Type B pancreatic cell (in vitro differentiated cells): ENCODE results near the gene SOHLH1. TPM values are rescaled to one million over a fixed set of nuclear protein-coding genes. Genes with fewer than 3 reads are reported as not detected.
"Not testable (repeated sequence)": the region's sequence is repeated elsewhere in the genome, so short reads cannot be mapped to it uniquely, and the experiment has no call there.

Source experiments
- DNase-seq: peaks from one replicate; pipeline ENCODE4 v3.0.0; 2021; ENCODE audit warnings: mixed read lengths; ENCODE audit not compliant: unreplicated experiment; ENCODE audit errors: extremely low spot score
- H3K27ac Mint-ChIP-seq: 2 replicates; pipeline ENCODE4 v1.8.0; 2021; ENCODE audit warnings: mild to moderate bottlenecking, mixed read lengths
- H3K27me3 Mint-ChIP-seq: 2 replicates; pipeline ENCODE4 v1.8.0; 2021; ENCODE audit warnings: mixed read lengths
- H3K36me3 Mint-ChIP-seq: 2 replicates; pipeline ENCODE4 v1.8.0; 2021; ENCODE audit warnings: mixed read lengths
- H3K4me1 Mint-ChIP-seq: one replicate; pipeline ENCODE4 v1.8.0; 2021; ENCODE audit warnings: mixed read lengths; ENCODE audit not compliant: unreplicated experiment
- H3K4me3 Mint-ChIP-seq: 2 replicates; pipeline ENCODE4 v1.8.0; 2021; ENCODE audit warnings: mild to moderate bottlenecking, mixed read lengths
- H3K9me3 Mint-ChIP-seq: 2 replicates; pipeline ENCODE4 v1.8.0; 2021; ENCODE audit warnings: mixed read lengths
- total RNA-seq: library from RNA; stranded (reverse); gene quantifications from 2 replicates; pipeline ENCODE4 v1.2.1, GENCODE V29; 2021; ENCODE audit warnings: low replicate concordance
- TF ChIP-seq, protein P1 (sequence below): fragments of 200-600 bp; sonication (generic); conservative IDR thresholded peaks from 2 replicates; pipeline ENCODE4 v1.5.0; 2021; ENCODE audit warnings: antibody characterized with exemption, mild to moderate bottlenecking

SOHLH1 gene
- total RNA-seq, 1 donor from 2014 or later: not detected

- Mint-ChIP-seq H3K9me3 (no peaks in the 10 kb centered on the region), H3K27ac (no peak overlapping the region), H3K4me3 (no peak overlapping the region), H3K36me3 (no peaks in the 10 kb centered on the region), H3K27me3 (peaks cover 15% of the 10 kb centered on the region), H3K4me1 (no peaks in the 10 kb centered on the region)
- TF ChIP-seq, protein P1, sequence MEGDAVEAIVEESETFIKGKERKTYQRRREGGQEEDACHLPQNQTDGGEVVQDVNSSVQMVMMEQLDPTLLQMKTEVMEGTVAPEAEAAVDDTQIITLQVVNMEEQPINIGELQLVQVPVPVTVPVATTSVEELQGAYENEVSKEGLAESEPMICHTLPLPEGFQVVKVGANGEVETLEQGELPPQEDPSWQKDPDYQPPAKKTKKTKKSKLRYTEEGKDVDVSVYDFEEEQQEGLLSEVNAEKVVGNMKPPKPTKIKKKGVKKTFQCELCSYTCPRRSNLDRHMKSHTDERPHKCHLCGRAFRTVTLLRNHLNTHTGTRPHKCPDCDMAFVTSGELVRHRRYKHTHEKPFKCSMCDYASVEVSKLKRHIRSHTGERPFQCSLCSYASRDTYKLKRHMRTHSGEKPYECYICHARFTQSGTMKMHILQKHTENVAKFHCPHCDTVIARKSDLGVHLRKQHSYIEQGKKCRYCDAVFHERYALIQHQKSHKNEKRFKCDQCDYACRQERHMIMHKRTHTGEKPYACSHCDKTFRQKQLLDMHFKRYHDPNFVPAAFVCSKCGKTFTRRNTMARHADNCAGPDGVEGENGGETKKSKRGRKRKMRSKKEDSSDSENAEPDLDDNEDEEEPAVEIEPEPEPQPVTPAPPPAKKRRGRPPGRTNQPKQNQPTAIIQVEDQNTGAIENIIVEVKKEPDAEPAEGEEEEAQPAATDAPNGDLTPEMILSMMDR: no peak
- DNase-seq: no peak
Observed at GRCh38 chr9:135669616-135670285, 29.5 kb downstream of the SOHLH1 start.

- H3K4me1 Mint-ChIP-seq, DNase-seq, H3K36me3 Mint-ChIP-seq, H3K4me3 Mint-ChIP-seq, H3K27ac Mint-ChIP-seq, H3K9me3 Mint-ChIP-seq: not testable (repeated sequence)
- H3K27me3 Mint-ChIP-seq: peaks cover 11% of the 10 kb centered on the region
Observed at GRCh38 chr9:135669018-135669417, 30.3 kb downstream of the SOHLH1 start.

- H3K36me3 Mint-ChIP-seq: no peaks in the 10 kb centered on the region
- no peaks in the 10 kb centered on the region for H3K9me3 Mint-ChIP-seq
- peaks cover 5% of the 10 kb centered on the region for H3K4me1 Mint-ChIP-seq
- DNase-seq: no peak
- peaks cover 7% of the 10 kb centered on the region for H3K27me3 Mint-ChIP-seq
- no peak overlapping the region for H3K4me3 Mint-ChIP-seq
- TF ChIP-seq, protein P1: no peak
- no peak overlapping the region for H3K27ac Mint-ChIP-seq
Observed at GRCh38 chr9:135667463-135668001, 31.7 kb downstream of the SOHLH1 start.

- no peak overlapping the region for H3K4me3 Mint-ChIP-seq
- no peaks in the 10 kb centered on the region for H3K36me3 Mint-ChIP-seq
- H3K9me3 Mint-ChIP-seq: no peaks in the 10 kb centered on the region
- peaks cover 3% of the 10 kb centered on the region for H3K27me3 Mint-ChIP-seq
- no peak for DNase-seq
- H3K27ac Mint-ChIP-seq: no peak overlapping the region
- TF ChIP-seq, protein P1: no peak
- peaks cover 13% of the 10 kb centered on the region for H3K4me1 Mint-ChIP-seq
Observed at GRCh38 chr9:135666534-135667462, 32.5 kb downstream of the SOHLH1 start.

- peaks cover 14% of the 10 kb centered on the region for H3K4me1 Mint-ChIP-seq
- no peak overlapping the region for H3K27ac Mint-ChIP-seq
- peaks cover 3% of the 10 kb centered on the region for H3K27me3 Mint-ChIP-seq
- TF ChIP-seq, protein P1: no peak
- no peak overlapping the region for H3K4me3 Mint-ChIP-seq
- H3K9me3 Mint-ChIP-seq: no peaks in the 10 kb centered on the region
- DNase-seq: no peak
- no peaks in the 10 kb centered on the region for H3K36me3 Mint-ChIP-seq
Observed at GRCh38 chr9:135665795-135666189, 33.5 kb downstream of the SOHLH1 start.
